Peyer's patch (tissue), 4 donors: ENCODE results near the gene DPCD. TPM values are rescaled to one million over a fixed set of nuclear protein-coding genes. Genes with fewer than 3 reads are reported as not detected.

Source experiments
- DNase-seq, 3 donors: peaks; one replicate each; pipeline ENCODE4 v3.0.0-alpha.2; 2017 to 2019
- H3K27ac ChIP-seq, 4 donors: fragments of 200-600 bp; sonication (generic); one replicate each; pipeline ENCODE4 v1.5.1; 2016 to 2019
- H3K27me3 ChIP-seq, 2 donors: fragments of 200-600 bp; sonication (generic); one replicate each; pipeline ENCODE4 v1.5.1; 2019
- H3K36me3 ChIP-seq, 3 donors: fragments of 200-600 bp; sonication (generic); one replicate each; pipeline ENCODE4 v1.5.1; 2016 to 2019
- H3K4me1 ChIP-seq, 4 donors: fragments of 200-600 bp; sonication (generic); one replicate each; pipeline ENCODE4 v1.5.1; 2016 to 2019
- H3K4me3 ChIP-seq, 4 donors: fragments of 200-600 bp; sonication (generic); 1 replicate in 3 of 4; 2 replicates in 1 of 4; pipeline ENCODE4 v1.5.1; 2016 to 2019; ENCODE audit warnings: mild to moderate bottlenecking in 1 of 4
- H3K9me3 ChIP-seq, 4 donors: fragments of 200-600 bp; sonication (generic); one replicate each; pipeline ENCODE4 v1.5.1; 2016 to 2019; ENCODE audit warnings: mild to moderate bottlenecking in 1 of 4
- POLR2A ChIP-seq, 2 donors: fragments of 450-650 bp; IDR thresholded peaks; one replicate each; pipeline ENCODE4 v1.5.1; 2017; ENCODE audit warnings: antibody characterized with exemption in 2 of 2, mild to moderate bottlenecking in 2 of 2, moderate library complexity in 2 of 2
- total RNA-seq, 4 donors: library from RNA; depleted of rRNA; stranded (reverse); fragments of >200 nt; gene quantifications; one replicate each; pipeline ENCODE4 v1.1.0, GENCODE V29; 2016
- TF ChIP-seq, protein P1 (sequence below), 6 experiments: fragments of 450-650 bp in 4 of 6; fragments of 200-600 bp in 2 of 6; sonication (generic) in 1 of 6; IDR thresholded peaks; one replicate each; pipeline ENCODE4 v1.5.1; 2017 to 2019; ENCODE audit warnings: antibody characterized with exemption in 6 of 6, mild to moderate bottlenecking in 3 of 6, moderate library complexity in 1 of 6

DPCD gene
- total RNA-seq, 4 donors from 2014 or later = 2.3 to 14.0 (median 8.5) TPM

DNA sequence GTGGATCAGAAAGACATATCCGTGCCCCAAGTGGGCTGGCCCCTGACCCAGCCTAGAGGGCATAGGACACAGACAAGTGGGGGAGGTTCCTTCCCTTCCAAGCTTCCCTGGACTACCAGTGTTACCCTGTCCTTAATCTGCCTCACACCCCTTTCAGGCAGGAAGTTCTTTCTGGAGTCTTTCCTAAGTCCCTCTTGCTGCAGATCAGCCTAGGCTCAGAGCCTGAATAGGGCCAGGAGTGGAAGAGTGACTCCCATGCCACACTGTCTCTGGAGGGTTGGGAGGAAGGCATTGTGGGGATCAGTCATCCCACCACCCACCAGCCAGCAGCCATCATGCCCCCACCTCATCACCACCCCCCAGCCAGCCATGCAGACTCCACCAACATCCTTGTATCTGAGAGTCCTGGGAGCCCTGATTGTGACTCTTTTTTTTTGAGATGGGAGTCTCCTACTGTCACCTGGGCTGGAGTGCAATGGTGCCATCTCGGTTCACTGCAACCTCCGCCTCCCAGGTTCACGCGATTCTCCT is 22.7 kb upstream of the DPCD start:
- peak in 2 of 3 donors; percentile 23 to 28 for DNase-seq
- Histone ChIP-seq H3K27me3 (no peaks in the 10 kb centered on the region), H3K9me3 (no peaks in the 10 kb centered on the region), H3K36me3 (no peaks in the 10 kb centered on the region), H3K27ac (no peak overlapping the region), H3K4me1 (peaks cover 0 to 9% (median 4%) of the 10 kb centered on the region in 4 donors), H3K4me3 (no peak overlapping the region)
- no peak for TF ChIP-seq POLR2A (IDR thresholded peaks at IDR 0.05)
- TF ChIP-seq, protein P1, sequence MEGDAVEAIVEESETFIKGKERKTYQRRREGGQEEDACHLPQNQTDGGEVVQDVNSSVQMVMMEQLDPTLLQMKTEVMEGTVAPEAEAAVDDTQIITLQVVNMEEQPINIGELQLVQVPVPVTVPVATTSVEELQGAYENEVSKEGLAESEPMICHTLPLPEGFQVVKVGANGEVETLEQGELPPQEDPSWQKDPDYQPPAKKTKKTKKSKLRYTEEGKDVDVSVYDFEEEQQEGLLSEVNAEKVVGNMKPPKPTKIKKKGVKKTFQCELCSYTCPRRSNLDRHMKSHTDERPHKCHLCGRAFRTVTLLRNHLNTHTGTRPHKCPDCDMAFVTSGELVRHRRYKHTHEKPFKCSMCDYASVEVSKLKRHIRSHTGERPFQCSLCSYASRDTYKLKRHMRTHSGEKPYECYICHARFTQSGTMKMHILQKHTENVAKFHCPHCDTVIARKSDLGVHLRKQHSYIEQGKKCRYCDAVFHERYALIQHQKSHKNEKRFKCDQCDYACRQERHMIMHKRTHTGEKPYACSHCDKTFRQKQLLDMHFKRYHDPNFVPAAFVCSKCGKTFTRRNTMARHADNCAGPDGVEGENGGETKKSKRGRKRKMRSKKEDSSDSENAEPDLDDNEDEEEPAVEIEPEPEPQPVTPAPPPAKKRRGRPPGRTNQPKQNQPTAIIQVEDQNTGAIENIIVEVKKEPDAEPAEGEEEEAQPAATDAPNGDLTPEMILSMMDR (IDR thresholded peaks at IDR 0.05) = no peak

DNA sequence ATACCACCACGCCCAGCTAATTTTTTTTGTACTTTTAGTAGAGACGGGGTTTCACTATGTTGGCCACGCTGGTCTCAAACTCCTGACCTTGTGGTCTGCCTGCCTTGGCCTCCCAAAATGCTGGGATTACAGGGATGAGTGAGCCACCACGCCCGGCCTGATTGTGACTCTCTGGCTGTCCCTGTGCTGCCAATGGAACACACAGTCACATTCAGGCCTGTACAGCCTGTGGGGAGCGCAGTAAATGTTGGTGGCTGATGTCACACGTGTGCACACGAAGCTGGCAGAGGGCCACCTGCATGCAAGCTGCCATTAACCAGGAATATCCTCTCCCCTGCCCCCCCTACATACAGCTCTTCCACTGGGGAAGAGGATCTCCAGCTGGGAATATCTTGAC is 22.2 kb upstream of the DPCD start:
- TF ChIP-seq POLR2A (IDR thresholded peaks at IDR 0.05) = no peak
- TF ChIP-seq, protein P1 (IDR thresholded peaks at IDR 0.05) = no peak
- Histone ChIP-seq H3K9me3 (no peaks in the 10 kb centered on the region), H3K36me3 (no peaks in the 10 kb centered on the region), H3K27me3 (no peaks in the 10 kb centered on the region), H3K4me1 (peaks cover 0 to 12% (median 6%) of the 10 kb centered on the region in 4 donors), H3K27ac (no peak overlapping the region), H3K4me3 (no peak overlapping the region)
- DNase-seq = peak in 2 of 3 donors; percentile 31 to 32

DNA sequence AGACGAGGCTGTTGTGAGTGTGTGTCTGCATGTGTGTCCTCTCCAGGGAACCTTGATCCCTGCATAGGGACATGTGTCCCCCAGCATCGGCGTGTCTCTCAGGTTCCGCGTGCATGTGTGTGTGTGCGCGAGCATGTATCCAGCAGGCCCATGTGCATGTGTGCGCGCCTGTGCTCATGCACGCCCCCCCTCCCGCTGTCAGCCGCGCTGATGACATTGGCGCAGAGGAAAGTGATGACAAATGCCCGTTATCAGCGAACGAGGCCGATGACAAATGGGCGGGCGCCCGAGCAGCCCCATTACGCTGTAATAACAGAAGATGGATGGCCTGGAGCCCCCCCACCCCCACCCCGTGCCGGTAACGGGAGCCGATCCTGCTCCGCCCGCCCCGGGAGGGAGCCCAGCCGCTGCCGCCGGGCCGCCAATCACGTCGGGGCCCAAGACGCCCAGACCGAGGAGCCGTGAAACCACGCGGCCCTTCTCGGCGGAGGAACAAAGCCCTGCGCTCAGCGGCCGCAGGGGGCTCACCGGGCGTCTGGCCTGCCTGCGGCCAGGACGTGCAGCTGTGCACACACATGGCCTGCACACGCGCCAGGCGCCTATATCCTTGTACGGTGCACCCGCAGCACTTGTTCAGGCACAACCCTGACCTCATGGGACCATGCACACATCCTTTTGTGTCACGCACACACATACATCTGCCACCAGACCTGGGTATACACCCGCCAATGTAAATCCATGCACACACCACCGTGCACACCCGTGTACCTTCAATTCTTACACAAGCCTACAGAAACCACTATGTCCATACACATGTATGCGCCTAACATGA is 21.6 kb upstream of the DPCD start:
- Histone ChIP-seq H3K27me3 (no peaks in the 10 kb centered on the region), H3K36me3 (no peaks in the 10 kb centered on the region), H3K27ac (no peak overlapping the region), H3K9me3 (no peaks in the 10 kb centered on the region), H3K4me3 (peak overlapping the region in 1 of 4 donors; percentile 15), H3K4me1 (peaks cover 0 to 12% (median 6%) of the 10 kb centered on the region in 4 donors)
- TF ChIP-seq, protein P1 (IDR thresholded peaks at IDR 0.05) = no peak
- no peak for TF ChIP-seq POLR2A (IDR thresholded peaks at IDR 0.05)
- peak in 2 of 3 donors; percentile 42 to 48 for DNase-seq

DNA sequence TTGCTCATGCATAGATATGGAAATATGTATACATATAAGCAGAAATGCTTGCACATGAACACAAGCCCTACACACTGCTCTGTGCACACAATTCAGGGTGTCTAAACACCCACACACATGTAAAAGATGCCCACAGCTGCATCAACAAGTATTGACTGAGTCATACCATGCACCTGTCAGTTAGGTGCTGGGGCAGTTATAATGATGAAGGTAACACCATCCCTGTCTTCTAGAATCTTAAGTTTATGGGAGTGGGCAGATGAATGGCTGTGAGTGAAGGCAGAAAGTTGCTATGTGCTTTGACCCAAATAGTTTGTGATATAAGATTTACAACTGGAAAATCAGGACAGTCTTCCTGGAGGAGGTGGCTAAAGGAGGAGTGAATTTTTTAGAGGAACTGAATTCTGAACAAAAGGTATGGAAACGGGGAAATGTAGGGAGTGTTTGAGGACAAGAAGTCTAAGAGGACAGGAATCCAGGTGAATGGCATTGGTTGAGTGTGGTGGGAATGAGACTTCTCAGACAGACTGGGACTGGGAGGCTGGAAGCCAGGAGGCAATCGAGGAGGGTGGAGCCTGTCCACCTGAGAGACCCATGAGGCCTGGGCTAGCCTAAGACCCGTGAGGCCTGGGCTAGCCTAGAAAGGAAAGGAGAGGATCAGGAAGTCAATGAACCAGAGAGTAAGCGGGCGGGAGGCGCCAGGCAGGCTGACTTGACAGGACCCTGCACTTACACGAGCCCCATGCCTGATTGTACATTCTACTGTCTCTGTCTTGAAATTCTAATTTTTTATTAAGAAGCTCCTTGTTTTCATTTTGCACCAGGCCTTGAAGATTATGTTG is 20.7 kb upstream of the DPCD start:
- TF ChIP-seq POLR2A (IDR thresholded peaks at IDR 0.05) = no peak
- TF ChIP-seq, protein P1 (IDR thresholded peaks at IDR 0.05) = no peak
- no peaks in the 10 kb centered on the region for H3K9me3 ChIP-seq
- H3K27ac ChIP-seq = no peak overlapping the region
- H3K4me1 ChIP-seq = peaks cover 0 to 12% (median 6%) of the 10 kb centered on the region in 4 donors
- no peak overlapping the region for H3K4me3 ChIP-seq
- no peaks in the 10 kb centered on the region for H3K27me3 ChIP-seq
- no peaks in the 10 kb centered on the region for H3K36me3 ChIP-seq
- peak in 2 of 3 donors; percentile 31 to 39 for DNase-seq

DNA sequence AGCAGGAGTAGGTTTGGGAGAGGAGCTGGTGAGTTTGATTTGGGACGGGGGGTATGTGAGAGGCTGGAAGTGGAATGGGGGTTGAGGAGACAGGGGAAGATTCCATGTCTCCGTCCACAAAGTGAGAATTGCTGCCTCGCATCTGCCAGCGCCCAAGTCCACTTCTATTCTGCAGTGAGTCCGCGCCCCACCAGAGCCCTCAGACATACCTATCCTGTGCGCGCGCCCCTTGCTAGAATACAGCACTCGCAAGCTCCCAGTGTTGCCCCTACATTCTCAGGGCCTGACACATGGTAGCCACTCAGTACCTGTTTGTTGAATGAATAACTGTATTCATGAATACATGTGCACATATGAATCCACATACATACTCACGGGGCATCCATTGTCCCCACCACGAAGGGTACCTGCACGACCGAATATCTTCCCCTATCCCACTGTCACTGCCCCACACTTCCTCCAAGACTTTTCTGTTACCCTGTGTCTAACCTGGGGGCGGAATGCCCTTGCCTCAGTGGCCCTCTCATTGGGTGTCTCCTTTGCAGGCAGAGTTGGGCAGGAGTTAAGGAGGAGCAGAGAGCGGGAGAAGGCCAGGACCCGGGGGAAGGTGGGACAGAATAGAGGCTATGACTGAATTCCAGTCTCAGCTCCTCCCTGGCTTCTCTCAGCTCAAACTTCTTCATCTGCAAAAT is 19.9 kb upstream of the DPCD start:
- no peaks in the 10 kb centered on the region for H3K27me3 ChIP-seq
- DNase-seq = peak in 2 of 3 donors; percentile 32 to 43
- TF ChIP-seq POLR2A (IDR thresholded peaks at IDR 0.05) = no peak
- TF ChIP-seq, protein P1 (IDR thresholded peaks at IDR 0.05) = no peak
- no peaks in the 10 kb centered on the region for H3K36me3 ChIP-seq
- peaks cover 0 to 12% (median 6%) of the 10 kb centered on the region in 4 donors for H3K4me1 ChIP-seq
- peaks cover 0 to 5% (median 0%) of the 10 kb centered on the region in 4 donors for H3K9me3 ChIP-seq
- H3K4me3 ChIP-seq = no peak overlapping the region
- no peak overlapping the region for H3K27ac ChIP-seq
